ENCODE measurements around the gene ISL1.

GRCh38 chr5:51397996-51398395 is 14.7 kb downstream of the ISL1 start:
- TF ChIP-seq SPI1 (IDR thresholded peaks at IDR 0.05; ENCODE audit: low read depth, low read length) (no peak), POLR2A (IDR thresholded peaks at IDR 0.05; ENCODE audit: low read depth, low read length) (no peak), POLR2AphosphoS5 (IDR thresholded peaks at IDR 0.05; ENCODE audit: low read depth, low read length) (no peak), TAF1 (IDR thresholded peaks at IDR 0.05; ENCODE audit: low read depth, low read length) (no peak), PAX5 (IDR thresholded peaks at IDR 0.05; ENCODE audit: insufficient read depth, low read length, severe bottlenecking) (no peak)
